CMK (cell line): ENCODE measurements around the gene AAGAB.

Experiments
- DNase-seq: peaks from one replicate; pipeline ENCODE4 v3.0.0-alpha.2; 2010; ENCODE audit warnings: low read depth

The AAGAB gene

GRCh38 chr15:67208396-67208795, 46.1 kb downstream of the AAGAB start:
- DNase-seq = no peak

GRCh38 chr15:67207555-67208207, 46.8 kb downstream of the AAGAB start:
- DNase-seq = no peak

DNA sequence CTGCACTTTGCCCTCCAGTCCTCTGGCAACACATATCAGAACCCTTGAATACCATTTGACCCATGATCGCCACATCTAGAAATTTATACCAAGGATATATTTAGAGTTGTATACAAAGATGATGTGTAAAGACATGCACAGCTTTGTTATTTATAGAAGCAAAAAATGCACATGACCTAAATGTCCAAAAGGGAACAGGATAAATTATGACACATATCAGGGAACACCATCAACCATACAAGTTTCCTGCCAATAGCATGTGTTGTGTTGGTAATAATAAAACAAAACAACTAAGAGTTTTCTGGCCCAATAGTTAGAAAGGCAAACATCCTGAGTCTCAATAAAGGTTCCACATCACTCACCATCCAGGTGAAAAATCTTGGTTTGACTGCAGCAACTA, 51.5 kb downstream of the AAGAB start:
- DNase-seq = no peak

DNA sequence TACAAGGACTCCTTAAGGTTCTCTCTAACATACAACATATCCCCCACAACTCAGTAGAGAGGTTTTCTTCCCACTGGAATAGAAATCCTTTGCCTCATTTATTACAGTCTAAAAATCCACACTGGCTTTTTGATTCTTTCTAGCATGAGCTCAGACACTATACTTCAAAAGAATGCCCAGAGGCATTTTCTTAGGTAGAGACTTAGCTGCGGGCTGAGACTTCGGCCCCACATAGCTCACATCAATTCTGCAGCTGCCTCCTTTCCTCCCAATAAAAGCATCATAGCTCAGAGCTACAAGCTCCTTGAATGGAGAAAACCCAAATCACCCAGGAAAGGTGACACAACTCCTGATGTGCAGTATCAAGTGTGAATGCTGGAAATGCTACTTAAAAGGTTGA, 52.4 kb downstream of the AAGAB start:
- DNase-seq = no peak

DNA sequence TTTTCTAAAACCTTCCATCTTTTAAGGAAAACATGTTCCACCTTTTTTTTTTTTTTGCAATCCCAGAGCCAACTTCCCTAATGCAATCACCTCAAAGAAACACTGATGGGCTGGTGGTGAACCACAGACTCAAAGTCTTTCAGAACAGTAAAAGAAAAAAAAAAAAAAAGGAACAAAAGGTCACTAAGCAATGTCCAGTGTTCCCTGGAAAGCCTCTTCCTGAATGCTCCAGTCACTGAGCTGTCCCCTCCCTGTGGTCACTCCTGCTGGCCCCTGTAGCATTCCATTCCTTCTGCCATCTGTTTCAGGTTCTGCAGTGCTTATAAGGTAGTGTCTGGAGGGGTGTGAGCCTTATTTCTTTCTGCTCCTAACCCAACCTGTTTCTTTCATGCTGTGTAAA, 53.3 kb downstream of the AAGAB start:
- peak; percentile 12 for DNase-seq

GRCh38 chr15:67199881-67200763, 54.3 kb downstream of the AAGAB start:
- no peak for DNase-seq

DNA sequence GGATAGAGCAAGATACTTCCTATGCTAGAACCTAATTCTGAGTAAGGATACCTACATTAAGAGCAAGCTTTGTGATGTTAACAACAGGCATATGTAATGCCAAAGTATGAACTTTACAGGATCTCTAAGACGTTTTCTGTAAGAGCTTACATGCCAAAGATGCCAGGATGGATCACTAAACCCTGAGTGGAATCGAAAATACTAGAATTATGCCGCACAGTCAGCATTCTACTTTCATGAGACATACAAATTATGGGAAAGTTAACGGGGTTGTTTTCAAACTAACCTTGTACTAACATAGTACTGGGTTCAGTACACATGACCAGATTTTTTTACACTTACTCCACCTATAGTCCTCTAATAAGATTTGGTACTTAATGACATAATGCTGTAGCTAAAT, 55.1 kb downstream of the AAGAB start:
- no peak for DNase-seq

- no peak for DNase-seq
Measured at GRCh38 chr15:67198157-67198754, 56.2 kb downstream of the AAGAB start.

- DNase-seq = no peak
Measured at GRCh38 chr15:67197364-67197695, 57.1 kb downstream of the AAGAB start.

DNA sequence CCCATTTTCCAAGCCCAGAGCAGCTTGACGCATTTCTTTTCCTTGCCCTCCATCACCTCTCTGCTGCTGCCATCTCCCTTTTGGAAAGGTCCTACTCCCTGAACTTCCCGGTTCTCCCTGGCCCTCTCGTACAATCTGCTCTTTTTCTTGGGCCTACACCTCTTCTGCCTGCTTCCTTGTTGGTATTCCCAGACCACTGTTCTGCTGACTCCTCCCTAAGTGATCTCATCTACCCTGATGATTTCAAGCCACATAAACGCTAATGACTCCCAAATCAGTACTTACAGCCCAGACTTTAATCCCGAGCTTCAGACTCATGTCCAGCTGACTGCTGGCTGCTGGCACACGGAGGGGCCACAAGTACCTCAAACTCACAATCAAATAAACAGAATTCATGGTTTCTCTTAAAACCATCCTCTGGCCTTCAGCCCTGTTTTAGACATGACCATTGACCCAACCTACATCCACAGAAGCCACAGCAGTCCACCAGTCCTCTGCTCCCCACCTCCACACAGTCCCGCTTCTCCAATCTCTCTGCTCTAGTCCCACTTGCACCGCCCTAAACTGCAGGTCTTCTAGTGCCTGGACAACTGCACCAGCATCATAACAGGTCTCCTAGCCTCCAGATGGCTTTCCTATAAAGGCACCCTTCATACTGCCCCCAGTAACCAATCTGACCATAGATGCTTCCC, 57.6 kb downstream of the AAGAB start:
- no peak for DNase-seq

DNA sequence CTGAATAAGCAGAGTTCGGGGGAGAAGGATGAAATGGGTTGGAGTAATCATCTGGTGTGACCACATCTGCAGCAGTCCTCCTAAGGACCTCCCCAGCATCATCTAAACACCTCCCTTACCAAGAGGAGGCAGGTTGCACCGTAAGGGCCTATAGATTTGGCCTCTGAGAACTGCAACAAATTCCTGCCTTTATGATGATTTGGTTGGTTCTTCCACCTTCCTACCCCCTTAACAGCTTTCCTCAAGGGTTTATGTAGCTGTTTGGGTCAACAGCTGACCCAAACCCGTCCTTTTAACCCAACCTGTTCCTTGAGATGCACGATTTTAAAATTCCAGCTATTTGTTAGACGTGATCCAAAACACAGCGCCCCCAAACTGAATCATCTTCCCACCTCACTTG, 58.2 kb downstream of the AAGAB start:
- no peak for DNase-seq

DNA sequence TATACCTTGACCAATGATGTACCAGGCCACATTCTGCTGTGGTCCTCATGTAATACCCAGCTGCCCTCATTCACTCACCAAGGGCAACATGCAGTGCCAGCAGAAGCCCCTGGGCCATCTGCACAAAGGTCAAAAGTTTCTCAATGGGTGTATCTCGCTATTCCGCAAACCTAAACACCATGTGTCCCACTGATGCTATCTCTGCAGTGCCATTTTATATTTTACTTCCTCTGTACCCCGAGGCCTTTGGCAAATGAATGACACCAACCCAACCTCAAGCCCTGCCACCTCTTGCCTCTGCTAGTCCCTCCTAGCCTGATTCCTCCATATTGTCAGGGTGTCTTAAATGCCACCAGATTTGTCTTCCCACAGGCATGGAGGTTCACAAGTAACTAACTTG, 59.2 kb downstream of the AAGAB start:
- no peak for DNase-seq

- DNase-seq = no peak
Measured at GRCh38 chr15:67194171-67195114, 60.0 kb downstream of the AAGAB start.

DNA sequence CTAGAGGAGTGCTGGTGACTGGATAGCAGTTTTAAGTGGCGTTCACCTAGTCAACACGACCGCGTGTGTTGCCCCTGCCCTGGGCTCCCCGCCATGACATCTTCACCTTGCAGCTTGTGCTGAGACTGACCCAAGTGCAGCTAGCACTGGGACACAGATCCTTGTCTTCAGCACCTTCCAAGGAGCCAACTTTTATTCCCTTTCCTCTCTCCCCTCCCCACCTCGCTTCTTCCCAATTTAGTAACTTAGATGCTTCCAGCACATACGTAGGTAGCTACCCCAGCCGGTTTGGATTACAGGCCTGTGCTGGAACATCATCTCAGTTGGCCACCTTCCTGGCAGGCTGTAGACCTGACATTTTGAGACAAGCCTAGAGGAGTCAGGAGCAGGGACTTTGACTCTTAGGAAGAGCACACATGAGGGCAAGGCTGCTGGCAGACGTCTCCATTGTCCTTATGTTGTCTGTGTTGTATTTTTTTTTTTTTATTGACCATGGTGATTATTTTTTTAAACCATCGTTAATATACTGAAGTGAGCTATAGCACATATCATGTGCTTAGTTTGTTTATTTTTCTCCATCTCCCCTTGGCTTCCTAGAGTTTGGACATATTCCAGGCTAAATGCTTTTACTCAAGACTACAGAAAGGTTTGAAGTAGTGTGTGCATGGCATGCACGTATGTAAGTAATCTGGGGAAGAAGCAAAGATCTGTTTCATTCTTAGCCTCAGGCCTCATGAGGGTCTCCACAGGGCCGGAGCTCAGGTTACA, 61.1 kb downstream of the AAGAB start:
- no peak for DNase-seq

- no peak for DNase-seq
Measured at GRCh38 chr15:67192185-67192820, 62.2 kb downstream of the AAGAB start.

DNA sequence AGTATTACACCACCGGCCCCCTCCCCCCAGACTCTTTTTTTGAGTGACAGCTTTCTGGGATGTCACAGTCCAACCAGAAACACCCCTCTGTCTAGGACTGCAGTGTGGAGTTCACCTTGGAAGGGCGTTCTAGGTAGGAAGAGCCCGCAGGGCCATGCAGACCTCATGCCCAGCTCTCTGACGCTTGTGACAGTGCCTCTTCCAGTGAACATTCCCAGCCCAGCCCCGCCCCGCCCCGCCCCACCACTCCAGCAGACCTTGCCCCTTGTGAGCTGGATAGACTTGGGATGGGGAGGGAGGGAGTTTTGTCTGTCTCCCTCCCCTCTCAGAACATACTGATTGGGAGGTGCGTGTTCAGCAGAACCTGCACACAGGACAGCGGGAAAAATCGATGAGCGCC, 63.6 kb downstream of the AAGAB start:
- DNase-seq = no peak

GRCh38 chr15:67190326-67190725, 64.1 kb downstream of the AAGAB start:
- no peak for DNase-seq

GRCh38 chr15:67189326-67190051, 65.0 kb downstream of the AAGAB start:
- no peak for DNase-seq

DNA sequence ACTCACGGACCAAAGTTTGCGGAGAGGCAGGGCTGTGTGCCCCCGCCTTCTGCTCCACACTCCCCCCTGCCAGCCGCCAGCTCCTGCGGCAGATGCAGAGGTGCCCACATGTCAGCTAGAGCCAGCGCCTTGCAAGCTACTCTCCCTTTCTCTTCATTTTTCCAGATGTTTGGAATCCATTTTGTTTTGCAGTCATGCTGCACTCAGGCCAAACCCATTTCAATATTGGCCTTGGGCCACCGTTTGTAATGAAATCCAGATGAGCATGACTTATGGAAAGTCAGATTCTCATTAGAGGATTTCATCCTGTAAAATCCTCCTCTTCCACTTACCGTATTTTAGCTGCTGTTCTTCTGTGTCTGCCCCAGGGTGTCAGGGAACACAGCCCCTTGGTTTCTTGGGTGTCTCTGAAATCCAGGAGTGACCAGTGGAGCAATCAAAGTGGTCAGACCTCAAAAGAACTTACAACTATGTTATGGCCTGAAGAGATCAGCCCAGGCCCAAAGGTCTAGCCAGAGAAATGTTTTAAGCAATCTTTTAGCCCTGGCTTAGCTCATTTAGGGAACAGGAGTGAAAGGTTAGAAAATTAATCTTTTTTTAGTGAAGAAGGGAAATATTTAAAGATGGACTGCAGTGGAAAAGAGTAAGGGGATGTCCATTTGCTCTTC, 65.8 kb downstream of the AAGAB start:
- DNase-seq = no peak
